Left hindlimb (tissue), 1 donor: ENCODE data around the gene CCDC170.

Source experiments
- DNase-seq: peaks from one replicate; pipeline ENCODE4 v3.0.0-alpha.2; 2018

Gene CCDC170

DNA sequence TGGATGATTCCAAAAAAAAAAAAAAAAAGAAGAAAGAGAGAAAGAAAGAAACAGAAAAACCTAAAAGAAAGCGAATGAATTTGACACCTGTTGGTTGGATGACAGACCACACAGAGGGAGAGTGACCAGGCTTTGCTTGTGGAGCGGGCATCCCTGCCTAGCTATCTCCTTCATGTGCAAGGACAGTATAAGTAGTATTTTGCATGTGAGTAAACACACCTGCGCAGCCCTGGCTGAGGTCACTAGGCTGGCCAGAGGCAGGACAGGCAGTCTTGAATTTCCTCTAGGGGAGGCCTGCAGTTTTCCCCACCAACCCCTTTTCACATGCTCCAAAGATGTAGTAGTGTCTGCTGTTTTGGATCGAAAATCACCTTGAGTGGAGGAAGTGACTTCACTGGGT lies 126.4 kb downstream of the CCDC170 start:
- no peak for DNase-seq

DNA sequence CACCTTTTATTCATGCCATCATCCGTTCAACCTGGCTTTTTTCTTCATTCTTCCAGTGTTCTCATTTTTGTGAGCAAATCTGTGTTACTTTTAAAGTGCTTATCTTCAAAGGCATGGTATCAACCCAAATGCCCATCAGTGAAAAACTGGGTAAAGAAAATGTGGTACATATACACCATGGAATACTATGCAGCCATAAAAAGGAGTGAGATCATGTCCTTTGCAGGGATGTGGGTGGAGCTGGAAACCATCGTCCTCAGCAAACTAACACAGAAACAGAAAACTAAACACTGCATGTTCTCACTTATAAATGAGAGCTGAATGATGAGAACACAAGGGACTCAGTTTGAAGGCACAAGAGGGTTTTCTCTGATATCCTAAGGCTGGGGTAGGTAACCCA lies 130.3 kb downstream of the CCDC170 start:
- no peak for DNase-seq

DNA sequence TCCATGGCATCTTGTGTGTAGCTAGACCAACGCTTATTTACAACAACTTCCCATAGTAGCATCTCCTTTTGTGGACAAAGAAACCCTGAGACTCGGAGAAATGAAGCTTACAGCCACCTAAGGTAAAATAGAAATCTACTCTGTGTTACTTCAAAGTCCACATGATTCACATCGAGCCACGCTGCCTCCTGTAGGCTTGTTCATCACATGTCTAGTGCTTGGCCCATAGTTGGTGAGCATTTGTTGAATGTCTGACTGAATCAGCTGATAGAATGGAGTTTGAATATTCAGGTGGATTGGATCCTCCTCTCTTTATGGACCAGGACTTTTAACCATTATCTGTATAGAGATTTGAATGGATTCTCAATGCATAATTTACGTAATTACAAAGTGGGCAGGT lies 130.7 kb downstream of the CCDC170 start:
- DNase-seq, result no peak

DNA sequence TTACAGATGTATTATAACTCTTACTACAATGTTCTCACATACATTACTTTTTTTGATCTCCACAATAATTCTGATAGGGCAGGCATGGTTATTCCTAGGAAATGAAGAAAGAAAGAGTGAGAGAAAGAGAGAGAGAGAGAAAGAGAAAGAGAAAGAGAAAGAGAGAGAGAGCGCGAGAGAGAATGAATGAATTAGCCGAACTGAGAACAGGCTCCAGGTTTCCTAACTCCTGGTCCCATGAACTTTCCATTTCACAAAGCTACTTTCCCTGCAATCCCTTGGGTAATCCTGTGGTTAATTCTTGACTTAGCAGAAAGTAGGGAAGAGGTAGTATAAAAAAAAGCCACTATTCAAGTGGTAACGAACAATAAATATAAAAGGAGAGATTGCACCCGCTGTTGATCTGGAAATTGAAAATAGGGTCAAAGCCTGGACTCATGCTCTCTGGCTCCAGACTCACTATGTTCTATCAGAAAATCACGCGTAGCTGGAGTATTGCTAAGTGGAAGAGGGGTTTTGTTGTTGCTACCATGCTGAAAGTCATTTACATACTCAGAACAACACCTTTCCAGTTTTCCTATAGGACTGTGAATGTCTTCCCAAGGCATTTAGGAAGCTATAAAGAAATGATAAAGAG lies 131.2 kb downstream of the CCDC170 start:
- DNase-seq, result no peak

DNA sequence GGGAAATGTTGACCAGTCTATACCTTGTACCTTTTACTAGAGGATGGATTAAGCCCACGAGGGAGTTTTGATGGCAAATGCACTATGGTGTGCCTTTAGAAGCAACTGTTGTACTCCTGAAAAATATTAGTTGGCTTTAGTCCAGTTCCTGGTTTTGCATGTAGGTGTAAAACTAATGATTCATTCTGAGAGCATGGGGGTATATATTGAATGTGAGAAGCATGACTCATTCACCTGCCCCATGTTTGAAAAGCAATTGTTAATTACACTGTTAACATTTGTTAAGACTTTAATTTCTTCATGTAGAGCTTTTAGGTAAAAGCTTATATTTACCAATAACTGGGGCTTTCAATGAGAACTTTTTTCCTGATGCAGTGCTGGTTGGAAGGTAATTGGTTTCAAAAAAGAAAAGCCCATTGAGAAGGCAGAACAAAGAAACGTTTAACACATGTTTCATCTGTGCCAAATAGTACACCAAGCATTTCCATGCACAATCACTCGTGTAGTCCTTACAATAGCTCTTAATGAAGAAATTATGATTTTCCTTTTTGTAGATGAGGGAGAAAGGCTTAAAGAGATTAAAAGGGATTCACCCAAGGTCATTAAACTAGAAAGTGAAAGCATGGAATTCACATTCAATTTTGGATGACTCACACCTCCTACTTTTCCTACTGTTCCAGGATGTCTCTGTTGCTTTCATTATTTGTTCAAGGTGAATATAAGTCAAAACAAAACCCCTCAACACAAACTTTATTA lies 134.1 kb downstream of the CCDC170 start:
- no peak for DNase-seq

DNA sequence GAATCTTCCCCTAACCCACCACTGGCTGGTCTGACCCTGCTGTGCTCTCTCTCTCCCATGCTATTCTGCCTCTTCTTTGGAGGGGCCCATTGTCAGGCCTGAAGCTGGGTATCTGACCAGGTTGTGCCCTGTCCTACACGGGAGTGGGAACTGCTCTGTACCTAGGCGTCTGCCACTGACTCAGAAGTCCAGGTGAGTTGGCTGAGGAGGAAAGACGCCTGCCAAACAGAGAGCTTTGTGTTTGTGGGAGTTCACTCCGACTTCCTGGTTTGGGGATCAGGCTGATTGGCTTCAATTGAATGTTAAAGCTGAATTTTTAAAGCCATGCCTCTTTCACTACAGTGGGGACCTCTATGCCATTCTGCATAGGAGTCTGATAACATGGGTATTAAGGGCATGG lies 136.0 kb downstream of the CCDC170 start:
- DNase-seq, result no peak

DNA sequence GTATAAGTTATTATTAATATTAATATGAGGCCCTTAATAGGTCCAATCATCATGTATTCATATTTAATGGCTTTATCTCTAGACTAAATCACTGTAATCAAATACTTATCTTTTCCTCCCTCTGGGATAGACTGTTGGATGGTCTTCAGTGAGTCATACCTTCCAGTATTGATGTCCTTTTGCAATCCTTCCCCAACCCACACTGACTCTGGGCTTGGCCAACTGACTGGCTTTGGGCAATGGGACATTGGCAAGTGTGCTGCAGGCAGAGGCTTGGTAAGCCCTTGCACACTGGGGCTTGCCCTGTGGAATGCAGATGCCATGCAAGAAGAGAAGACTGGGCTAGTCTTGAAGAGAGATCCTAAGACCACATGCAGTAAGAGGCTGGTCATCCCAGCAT lies 136.6 kb downstream of the CCDC170 start:
- DNase-seq, result no peak

DNA sequence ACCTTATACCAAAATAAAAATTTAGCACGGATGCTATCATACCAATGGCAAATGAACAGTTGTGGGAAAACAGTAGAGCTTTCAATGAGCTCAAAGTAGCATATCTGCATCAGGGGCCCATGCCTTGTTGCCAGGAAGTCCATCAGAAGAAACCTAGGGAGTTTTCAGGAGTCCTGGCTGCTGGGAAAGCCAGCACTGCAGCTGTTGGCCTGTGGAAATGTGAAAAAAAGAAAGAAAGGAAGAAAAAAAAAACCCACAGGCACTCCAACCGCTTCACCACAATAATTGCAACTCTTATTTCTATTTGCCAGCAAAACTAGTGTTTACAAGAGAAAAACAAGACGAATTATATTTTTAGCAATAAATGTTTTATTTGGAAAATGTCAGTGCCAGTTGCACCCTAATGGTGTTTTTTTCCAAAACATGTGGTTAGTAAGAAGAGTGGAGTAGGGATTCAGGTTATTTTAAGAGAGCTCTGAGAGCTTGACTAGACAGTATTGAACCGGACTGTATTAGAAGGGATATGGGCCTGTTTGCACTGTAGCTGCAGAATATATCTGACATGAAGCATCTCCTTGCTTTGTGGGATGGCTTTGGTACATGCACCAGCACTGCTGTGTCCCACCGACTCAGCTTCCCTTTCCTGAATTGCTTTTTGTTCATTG lies 137.3 kb downstream of the CCDC170 start:
- DNase-seq, result no peak

DNA sequence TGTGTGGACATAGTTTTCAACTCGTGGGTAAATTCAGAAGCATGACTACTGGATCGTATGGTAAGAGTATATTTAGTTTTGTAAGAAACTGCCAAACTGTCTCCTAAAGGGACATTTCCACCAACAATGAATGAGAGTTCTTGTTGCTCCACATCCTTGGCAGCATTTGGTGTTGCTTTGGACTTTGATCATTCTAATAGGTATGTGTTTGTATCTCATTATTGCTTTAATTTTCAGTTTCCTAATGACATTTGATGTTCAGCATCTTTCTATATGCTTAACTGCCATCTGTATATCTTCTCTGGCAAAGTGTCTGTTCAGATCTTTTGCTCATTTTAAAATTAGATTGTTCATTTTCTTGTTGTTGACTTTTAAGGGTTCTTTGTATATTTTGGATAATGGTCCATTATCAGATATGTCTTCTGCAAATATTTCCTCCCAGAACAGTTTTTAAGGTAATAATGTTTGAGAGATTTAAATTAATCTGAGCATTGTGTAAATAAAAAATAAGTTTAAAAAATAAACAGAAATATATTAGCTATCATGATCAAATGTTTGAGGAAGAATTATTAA lies 138.7 kb downstream of the CCDC170 start:
- DNase-seq, result no peak

DNA sequence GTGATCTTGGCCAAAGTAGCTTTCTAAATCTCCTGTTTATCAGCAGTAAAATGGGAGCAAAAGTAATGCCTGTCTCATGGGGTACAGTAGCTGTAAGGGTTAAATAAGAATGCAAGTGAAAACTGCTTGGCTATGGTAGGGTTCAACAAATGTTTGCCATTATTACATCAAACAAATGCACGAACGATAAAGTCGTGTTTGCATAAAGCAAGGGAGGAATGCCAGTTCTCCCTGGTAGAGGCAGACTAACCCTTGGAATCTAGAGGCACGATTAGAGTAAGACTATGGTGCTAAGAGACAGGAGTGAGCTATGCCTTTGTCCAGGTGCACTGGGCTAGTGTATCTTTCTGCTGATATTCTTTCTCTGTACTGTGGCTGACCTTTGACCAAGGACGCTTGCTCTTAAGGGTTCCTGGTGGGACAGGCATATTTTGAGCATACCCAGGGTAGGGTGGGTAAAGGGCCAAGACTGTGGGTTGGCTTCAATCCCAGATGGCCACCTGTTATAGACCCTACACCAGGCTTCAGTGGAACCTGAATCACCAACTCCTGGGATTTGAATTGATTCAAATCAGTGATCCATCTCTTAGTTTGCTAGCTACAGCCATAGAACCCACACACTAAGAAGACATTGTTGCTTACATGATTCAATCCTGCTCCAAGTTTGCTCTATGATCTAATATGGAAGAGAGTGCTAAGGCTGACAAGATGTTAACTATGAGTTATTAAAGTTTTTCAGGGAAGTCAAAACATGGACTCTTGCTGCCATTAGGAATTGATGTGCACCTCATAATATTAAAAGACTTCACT lies 139.9 kb downstream of the CCDC170 start:
- DNase-seq, result no peak

DNA sequence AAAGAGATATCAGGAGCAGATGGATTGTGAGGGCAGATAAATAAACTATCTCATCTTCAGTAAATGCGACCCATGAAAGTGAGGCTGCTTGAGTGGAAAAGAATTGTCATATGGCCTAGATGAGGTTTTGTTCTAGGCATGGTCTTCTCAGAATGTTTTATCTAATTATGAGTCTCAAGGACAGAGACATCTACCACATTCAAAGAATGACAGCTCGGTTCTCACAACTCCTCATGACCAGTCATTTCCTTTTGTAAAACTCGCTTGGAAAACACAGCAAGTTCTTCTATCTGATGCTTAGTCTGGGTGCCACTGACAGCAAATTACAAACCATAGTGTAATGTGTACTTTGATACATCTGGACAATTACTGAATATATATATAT lies 140.5 kb downstream of the CCDC170 start:
- DNase-seq, result no peak

DNA sequence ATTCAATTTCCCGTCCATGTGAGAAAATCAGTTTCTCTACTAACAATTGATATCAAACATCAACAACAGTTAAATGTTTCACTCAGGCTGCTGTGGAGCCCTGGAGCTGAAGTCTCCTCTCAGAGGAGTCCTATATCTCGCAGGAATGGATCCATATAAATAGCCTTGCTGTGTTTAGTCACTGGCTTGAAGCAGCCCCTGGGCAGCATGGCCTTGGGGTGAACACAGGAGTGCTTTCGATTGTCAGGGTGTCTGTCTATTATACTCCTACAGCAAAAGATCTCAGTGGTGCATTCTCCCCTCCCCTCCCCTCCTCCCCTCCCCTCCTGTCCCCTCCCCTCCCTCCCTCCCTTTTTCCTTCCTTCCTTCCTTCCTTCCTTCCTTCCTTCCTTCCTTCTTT lies 141.9 kb downstream of the CCDC170 start:
- DNase-seq, result no peak

DNA sequence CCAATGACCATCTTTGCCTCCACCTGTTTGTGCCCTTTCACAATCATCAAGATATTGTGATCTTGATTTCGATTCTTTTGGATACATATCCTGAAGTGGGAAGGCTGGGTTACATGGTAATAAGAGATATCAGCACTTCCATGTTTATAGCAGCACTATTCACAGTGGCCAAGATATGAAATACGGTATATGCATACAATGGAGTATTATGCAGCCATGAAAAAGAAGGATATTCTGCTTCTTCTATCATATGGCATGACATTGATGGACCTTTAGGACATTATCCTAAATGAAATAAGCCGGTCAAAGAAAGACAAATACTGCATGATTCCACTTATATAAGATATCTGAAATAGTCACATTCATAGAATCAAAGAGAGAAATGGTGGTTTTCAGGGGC lies 144.0 kb downstream of the CCDC170 start:
- no peak for DNase-seq

DNA sequence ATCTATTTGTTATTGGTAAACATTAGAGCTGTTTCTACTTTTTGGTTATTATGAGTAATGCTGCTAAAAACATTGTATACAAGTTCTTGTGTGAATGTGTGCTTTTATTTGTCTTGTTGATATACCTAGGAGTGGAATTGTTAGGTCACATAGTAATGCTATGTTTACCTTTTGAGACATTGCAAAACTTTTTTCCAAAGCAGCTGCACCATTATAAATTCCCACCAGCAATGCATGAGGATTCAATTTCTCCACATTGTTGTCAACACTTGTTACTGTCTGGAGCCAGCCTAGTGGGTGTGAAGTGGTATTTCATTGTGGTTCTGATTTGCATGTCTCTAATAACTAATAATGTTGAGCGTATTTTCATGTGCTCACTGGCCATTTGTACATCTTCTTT lies 145.9 kb downstream of the CCDC170 start:
- DNase-seq, result no peak

DNA sequence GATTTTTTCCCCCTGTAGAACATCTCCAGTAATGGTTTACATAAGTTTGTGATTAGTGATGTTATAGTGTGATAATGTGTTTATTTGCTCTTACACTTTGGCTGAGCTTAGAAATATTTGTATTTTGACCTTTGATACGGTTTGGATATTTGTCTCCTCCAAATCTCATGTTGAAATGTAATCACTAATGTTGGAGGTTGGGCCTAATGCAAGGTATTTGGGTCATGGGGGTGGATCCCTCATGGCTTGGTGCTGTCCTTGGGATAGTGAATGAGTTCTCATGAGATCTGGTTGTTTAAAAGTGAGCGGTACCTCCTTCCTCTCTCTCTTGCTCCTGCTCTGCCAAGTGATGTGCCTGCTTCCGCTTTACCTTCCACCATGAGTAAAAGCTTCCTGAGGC lies 147.2 kb downstream of the CCDC170 start:
- DNase-seq, result no peak

DNA sequence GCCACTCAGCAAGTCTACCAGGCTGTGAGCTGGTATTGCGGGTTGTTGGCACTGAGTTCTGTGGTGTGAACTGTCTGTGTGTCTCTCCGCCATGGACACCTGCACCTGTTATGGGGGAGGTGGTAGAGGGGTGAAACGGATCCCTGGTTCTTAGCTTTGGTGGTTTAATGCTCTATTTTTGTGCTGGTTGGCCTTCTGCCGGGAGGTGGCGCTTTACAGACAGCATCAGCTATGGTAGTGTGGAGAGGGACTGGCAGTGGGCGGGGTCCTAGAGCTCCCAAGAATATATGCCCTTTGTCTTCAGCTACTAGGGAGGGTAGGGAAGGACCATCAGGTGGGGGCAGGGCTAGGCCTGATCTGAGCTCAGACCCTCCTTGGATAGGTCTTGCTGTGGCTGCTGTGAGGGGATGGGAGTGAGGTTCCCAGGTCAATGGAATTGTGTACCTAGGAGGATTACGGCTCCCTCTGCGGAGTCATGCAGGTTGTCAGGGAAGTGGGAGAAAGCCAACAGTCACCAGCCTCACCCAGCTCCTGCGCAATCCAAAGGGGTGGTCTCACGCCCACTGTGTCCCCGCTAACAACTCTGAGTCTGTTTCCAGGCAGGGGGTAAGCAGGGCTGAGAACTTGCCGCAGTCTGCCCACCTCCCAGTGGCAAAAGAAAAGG lies 154.3 kb downstream of the CCDC170 start:
- no peak for DNase-seq

DNA sequence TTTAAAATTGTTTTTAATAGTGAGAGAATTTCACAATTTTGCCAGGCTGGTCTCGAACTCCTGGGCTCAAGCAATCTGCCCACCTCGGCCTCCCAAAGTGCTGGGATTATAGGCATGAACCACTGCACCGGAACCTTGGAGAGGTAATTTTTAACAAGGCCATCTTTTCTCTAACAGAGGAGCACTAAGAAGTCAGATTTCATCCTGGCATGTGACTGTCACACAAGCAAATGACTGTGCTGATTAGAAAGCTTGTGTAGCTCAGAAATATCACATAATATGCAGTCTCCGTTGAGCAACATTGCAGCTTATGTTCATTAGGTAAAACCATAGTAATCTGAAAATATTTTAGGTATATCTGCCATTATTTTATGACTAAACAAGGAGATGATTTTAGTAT lies 156.0 kb downstream of the CCDC170 start:
- DNase-seq, result no peak

DNA sequence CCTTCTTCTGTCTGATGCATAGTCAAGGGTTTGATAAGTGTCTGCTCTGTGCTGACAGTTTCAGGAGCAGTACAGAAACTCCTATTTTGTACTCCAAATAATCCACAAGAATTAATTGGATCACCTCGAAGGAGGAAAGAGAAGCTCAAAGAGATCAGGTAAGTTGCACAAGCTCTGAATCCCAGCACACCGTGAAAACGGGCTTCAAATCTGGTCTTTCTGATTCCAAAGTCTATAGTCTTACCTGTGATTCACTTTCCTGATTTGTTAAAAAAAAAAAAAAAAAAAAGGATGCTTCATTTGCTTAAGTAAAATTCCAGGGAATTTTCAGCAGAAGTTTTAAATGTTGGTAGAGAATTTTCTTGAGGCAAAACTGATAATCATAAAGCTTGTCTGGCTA lies 157.8 kb downstream of the CCDC170 start:
- no peak for DNase-seq

DNA sequence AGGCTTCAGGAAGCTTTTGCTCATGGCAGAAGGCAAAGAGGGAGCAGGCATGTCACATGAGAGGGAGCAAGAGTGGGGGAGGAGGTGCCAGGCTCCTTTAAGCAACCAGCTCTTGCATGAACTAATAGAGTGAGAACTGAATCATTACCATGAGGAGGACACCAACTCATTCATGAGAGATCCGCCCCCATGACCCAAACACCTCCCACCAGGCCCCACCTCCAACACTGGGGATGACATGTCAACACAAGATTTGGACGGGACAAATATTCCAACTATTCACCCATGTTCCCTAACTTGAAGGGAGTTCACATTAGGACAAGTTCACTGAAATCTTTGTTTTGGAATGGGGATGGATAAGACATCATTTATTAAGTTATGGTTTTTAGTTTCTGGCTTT lies 158.5 kb downstream of the CCDC170 start:
- no peak for DNase-seq

DNA sequence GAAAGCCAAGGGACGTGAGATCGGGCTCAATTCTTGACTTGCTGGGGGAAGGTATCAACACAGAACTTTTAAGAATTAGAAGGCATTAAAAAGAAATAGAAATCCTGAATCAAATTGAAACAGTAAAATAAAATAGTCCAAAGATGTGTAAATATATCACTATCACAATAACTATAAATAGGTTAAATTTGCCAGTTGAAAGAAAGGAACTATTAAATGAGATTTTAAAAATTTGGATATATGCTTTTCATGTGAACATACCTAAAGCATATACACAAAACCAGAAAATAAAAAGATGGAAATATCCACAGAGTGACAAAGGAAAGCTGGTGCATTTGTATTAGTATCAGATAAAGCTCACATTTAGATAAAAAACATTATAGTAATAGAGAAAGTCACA lies 161.3 kb downstream of the CCDC170 start:
- DNase-seq, result no peak

DNA sequence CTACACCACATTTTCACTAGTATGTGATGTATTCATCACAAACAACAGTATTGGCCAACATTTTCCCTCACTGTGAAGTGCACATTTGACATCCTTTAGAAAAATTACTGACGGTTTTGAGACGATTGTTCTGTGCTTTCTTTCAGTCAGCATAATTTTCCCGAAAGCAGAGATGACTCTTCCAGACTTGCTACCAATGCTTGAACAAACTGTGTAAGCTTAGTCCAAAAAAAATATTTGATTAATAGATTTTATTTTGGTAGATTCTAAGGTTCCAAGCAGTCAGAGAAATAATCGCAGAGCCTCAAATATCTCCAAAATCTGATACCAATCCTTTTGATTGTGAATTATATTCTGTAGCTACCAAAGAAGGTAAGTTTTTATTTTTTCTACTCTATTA lies 162.6 kb downstream of the CCDC170 start:
- DNase-seq, result no peak

DNA sequence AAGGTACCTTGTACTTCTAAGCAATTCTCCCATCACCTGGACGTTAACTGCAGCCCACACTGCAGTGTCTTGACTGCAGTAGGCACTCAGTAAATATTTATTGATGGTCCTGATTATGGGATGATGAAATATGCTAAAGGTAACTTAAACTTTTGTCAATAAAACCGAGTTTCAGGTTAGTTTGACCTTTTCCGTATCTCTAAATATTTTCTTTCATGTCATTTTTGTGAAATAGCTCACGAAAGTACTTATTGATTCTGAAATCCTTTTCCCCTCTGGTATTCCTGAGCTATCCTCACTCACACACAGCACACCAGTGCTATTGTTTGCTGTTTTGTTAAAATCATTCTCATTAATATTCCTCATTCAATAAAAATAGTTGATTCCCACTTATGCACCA lies 164.3 kb downstream of the CCDC170 start:
- no peak for DNase-seq

DNA sequence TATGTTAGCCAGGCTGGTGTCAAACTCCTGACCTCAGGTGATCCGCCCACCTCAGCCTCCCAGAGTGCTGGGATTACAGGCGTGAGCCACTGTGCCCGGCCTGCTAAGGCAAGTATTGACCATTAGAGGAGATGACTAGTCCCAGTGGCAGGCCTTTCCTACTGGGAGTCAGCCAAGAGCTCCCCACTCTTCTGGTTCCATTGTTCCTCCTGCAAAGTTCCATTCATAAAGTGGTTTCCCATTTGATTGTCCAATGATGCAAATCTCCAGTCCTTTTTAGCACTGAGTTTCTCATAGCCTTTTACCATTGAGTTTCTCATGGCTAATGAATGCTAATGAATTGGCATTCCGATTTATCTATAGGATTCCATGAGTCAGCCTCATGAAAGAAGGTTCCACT lies 165.4 kb downstream of the CCDC170 start:
- no peak for DNase-seq
